SKM-1 treated with dmso at 0.1 percent for 144 hours (cell line): Measurements from ENCODE around the gene AQP3.
A peak's percentile ranks its signal among the peaks of the same experiment; 100 is the strongest.
"Not testable (repeated sequence)": the region's sequence is repeated elsewhere in the genome, so short reads cannot be mapped to it uniquely, and the experiment has no call there.

ENCODE experiments used
- DNase-seq: peaks from one replicate; lab custom pipeline; 2025; ENCODE audit not compliant: unreplicated experiment; lab: John Stamatoyannopoulos, UW

AQP3 gene

DNA sequence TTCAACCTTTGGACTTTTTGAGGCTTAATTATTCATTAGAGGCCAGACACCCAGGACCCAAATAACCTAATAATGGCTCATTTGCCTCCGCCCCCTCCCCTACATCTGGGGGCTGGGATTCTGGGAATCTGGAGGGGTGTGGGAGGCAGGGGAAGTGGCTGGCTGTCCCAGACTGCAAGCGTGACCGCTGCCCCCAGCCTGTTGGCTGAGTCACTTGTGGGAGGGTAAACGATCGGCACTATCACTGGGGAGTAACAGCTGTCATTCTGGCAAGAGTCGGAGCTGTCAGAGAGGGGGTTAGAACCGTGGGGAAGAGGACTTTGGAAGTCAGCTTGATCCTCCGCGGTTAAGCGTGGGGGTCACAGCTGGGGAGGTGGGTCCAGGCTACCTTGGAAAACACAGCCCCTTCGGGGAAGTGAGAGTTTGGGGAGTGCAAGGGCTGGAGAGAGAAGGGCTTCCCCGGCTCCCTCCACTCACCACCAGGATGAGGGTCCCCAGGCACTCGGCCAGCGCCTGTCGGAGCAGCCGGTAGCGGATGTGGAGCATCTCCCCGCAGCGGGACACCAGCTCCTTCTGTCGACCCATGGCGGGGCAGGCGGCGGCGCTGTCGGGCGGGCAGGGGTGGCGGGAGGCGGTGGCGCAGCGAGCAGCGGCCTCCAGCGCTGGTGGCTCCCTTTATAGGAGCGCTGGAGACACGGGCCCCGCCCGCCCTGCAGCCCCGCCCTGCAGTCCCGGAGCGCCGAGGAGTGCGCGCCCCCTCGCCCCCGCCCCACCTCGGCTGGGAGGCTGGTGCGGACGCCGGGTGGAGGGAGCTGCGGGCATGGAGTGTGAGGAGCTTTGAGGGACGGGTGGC, at the start of gene AQP3:
AQP3 (minus strand) TSS at position 648 of the 853 bp plus-strand sequence; CDS start at position 585, 63 bp downstream.
- DNase-seq, result peak; percentile 13

DNA sequence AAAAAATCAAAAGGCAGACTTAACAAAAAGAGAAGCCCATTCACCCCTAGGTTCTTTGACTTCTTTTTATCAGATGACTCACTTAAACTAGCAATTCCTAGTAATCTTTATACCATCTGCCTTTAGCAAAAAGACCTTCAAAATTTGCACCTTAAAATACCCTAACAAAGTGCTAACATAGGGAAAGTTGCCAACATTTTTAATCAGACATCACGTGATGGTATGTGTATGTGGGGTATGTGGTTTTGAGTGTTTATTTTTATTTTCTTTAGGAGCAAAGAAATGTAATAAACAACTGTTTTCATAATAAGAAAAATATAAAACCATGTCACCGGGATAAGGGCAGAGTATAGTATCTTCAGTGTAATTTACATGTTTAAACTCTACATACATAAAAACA, 46.4 kb upstream of the AQP3 start:
- DNase-seq, result not testable (repeated sequence)

DNA sequence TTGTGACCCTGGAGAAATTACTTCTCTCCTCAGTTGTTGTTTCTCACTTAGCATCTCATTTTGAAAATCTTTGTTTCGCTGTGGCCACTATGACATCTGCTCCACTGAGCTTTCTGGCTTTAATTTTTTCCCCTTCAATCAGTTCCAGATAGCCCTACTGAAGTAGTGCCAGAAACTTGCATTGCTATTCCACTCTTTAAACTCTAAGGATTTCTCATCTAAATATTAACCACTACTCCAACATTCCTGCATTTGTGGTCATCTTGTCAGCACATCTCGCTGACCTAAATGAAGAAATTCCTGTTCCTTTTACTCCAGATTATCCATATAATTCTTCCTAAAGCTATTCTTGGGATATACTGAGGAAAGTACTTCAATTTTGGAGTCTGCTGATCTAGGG, 41.7 kb upstream of the AQP3 start:
- no peak for DNase-seq

DNA sequence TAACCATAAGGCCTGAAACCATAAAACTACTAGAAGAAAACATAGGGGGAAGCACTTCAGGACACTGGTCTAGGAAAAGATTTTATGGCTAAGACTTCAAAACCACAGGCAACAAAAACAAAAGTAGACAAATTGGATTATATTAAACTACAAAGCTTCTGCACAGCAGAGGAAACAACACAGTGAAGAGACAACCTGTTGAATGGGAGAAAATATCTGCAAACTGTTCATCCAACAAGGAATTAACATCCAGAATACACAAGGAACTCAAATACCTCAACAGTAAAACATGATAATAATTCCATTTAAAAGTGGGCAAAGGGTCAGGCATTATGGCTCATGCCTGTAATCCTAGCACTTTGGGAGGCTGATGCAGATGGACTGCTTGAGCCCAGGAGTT, 37.9 kb upstream of the AQP3 start:
- not testable (repeated sequence) for DNase-seq

DNA sequence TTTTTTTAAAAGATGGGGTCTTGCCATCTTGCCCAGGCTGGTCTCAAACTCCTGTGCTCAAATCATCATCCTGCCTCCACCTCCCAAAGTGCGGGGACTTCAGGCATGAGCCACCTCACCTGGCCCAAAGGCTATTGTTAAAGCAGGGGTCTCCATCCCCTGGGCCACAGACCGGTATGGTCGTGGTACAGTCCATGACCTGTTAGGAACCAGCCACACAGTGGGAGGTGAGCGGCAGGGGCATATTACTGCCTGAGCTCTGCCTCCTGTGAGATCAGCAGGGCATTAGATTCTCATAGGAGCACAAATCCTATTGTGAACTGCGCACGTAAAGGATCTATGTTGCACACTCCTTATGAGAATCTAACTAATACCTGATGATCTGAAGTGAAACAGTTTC, 33.6 kb upstream of the AQP3 start:
- no peak for DNase-seq

DNA sequence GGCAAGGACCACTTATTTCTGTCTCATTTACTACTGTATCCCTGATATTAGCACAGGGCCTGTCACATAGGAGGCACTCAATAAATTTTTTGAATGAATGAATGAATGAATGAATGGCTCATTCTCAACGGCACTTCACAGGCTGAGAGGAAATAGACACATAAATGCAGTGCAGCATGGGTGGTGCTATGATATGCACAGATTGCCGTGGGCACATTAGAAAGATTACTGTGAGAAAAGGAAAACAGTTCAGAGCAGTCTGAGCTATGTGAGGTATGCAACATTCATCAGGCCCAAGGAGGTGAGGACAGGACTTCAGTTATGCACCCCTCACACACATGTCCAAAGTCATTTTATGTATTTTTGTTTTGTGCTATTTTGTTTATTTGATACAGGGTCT, 32.7 kb upstream of the AQP3 start:
- no peak for DNase-seq

DNA sequence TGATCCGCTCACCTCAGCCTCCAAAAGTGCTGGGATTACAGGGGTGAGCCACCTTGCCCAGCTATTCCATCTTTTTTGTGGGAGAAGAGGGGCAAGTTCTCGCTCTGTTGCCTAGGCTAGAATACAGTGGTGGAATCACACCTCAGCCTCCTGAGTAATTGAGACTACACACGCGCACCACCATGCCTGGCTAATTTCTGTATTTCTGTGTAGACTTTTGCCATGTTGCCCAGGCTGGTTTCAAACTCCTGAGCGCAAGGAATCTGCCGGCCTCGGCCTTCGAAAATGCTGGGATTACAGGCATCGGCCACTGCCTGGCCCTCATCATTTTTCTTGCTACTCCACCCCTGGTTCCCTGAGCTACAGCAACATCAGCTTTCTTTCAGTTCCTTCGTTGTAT, 29.1 kb upstream of the AQP3 start:
- DNase-seq, result no peak

DNA sequence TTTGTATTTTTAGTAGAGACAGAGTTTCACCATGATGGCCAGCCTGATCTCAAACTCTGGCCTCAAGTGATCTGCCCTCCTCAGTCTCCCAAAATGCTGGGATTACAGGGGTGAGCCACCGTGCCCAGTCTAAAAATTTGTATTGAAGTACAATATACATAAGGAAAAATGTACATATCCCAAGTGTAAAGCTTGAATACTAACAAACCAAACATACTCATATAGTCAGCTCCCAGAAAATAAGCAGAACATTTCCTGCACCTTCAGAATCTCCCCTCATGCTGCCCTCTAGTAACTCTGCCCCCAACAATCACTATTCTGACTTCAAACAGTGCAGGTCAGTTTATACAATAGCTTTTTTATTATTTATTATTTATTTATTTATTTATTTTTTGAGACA, 28.0 kb upstream of the AQP3 start:
- no peak for DNase-seq

DNA sequence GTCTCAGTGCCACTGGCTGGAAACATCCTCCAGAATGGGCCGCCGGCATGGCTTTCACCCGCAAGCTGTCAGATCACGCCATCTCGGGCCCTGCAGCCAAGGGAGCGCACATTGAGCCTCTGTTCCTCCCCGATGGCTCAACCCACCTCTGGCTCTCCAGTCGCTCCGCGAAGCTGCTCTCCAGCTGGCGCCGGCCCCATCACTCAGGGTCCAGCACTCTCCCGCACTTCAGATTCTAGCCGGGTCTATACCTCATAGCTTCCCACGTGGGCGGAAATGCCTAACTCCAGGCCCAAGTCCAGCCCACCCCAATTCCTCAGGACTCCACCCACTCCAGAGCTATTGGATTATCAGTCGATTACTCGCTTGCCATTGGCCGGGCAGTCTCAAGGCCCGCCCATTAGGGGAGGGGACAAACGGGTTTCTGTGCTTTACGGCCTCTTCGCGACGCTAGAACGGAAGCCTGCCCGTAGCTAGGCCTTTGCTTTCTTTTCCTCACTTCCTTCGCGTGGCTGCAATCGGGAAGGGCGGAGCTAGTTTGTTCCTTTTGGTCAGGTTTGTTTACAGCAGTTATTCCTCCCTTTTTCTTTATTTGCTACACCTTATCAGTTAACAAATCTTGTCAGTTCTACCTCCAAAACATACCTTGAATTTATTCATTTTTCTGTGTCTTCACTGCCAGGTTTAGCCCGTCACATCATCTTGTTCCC, 26.4 kb upstream of the AQP3 start, which contains the start of gene NOL6:
NOL6 (minus strand) TSS at position 282 of the 710 bp plus-strand sequence; CDS start at position 200, 82 bp downstream.
- DNase-seq, result peak; percentile 98

DNA sequence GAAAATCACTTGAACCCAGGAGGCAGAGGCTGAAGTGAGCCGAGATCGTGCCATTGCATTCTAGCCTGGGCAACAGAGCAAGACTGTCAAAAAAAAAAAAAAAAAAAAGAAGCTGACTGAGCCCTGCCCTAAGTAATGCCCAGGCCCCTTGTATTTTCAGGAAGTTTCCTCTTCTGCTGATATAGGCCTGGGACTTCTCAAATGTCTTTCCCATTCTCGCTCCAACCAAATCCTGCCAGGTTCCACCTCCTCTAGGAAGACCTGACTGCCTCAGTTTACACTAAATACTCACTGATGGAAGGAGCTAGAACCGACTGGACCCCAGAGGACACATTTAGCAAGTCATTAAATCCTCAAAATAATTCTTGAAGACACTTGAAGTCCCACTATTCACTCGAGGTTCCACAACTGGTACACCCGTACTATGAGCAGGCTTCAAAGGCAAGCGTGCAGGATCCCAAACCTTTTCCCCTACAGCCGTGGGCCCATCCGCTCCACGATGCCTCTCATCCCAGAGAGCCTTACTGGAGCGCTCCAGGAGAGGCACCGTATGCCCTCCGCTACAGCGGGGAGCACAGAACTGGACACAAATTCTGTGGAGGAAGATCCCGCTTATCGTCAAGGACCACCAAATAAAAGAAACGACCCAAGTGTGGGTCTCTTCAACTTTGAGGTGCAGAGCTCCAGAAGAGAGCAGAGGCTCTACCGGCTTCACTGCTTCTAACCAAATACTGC, 25.7 kb upstream of the AQP3 start:
- no peak for DNase-seq

DNA sequence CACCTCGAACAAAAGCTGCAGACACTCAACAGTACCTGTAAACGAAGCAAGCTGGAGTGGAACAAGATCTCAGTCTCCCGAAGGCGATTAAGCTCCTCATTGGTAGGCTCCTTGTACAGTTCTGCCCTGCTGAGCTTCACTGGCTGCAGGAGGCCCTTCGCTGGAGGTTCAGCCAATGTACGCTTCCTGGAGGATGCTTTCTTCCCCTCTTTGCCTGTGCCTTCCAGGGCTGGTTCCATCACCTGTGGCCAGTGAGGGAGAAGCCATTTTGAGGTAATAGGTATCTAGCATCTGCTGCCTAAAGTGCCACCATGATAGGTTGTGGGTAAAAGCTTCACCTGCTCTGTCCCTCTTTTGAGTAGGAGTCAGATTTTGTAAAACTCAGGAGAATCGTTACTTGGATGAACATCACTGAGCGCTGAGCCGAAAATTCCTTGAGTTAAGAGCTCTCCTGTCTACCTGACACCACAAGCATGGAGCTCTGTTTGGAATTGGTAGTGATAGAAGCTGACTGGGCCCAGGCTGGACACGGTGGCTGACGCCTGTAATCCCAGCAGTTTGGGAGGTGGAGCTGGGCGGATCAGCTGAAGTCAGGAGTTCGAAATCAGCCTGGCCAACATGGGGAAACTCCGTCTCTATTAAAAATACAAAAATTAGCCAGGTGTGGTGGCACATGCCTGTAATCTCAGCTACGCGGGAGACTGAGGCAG, 24.9 kb upstream of the AQP3 start:
- no peak for DNase-seq

DNA sequence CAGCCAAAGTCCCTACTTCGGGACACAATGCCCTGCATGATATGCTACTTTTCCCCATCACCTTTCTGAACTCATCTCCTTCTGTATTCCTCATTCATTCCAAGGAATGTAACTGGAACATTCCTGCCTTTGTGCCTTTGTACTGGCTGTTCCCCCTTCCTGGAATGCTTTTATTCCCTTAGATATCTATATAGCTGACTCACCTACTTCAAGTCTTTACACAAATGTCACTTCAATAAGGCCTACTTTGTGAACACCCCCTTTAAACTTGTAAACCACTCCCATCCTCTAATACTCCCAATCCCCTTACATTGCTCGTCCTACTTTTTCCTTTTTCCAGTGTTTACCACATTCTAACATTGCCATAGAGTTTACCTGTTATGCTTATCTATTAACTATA, 24.0 kb upstream of the AQP3 start:
- no peak for DNase-seq

DNA sequence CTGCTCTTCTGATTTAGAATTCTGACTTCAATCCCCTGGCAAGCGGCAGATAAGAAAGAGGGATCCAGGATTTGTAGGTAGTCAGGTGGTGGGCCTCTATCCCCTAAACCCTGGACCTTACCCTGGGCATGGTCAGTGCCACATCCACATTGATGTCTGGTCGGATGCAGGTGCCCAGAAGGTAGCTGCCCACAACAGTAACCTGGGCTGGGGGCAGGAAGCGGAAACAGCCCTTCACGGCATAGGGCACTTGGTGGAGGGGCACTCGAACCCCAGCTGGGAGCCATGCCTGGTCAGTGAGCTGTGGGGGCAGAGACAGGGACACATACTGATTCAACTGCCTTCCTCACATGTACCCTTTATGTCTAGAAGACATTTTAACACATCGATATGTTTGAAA, 22.5 kb upstream of the AQP3 start:
- no peak for DNase-seq

DNA sequence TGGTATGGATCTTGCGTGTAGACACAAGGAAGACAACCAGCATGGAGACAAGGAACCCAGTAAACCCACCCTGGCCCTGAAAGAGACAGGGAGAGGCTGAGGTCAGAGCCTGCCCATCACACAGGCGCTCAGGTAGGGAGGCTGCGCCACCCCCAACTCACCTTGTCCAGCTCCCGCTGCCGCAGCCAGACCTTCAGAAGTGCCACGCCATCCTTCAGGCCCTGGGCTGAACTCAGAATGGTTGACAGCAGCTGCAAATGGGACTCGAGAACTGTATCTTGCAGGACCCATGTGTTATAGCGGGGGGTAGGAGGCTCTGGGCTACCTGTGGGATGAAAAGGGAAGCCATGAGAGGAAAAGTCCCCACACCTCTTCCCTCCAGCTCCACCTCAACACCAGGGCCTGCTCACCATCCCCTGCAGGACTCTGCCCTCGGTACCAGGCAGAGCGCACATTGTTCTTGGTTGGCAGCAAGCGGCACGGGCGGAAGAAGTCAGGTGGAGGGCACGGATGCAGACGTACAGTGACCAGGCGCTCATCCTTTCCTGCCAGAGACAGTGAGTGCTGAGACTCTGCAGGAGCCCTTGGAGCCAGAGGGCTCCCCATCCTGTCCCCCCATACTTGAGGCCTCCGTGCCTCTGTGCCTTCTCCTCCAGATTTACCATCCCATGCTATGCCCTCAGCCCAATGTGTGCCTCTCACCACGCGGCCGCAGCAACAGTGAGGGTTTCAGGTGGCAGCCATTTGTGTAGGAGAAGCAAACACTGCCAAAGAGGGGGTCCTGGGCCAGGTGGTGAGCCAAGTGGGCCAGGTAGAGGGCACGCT, 21.6 kb upstream of the AQP3 start:
- DNase-seq, result no peak

DNA sequence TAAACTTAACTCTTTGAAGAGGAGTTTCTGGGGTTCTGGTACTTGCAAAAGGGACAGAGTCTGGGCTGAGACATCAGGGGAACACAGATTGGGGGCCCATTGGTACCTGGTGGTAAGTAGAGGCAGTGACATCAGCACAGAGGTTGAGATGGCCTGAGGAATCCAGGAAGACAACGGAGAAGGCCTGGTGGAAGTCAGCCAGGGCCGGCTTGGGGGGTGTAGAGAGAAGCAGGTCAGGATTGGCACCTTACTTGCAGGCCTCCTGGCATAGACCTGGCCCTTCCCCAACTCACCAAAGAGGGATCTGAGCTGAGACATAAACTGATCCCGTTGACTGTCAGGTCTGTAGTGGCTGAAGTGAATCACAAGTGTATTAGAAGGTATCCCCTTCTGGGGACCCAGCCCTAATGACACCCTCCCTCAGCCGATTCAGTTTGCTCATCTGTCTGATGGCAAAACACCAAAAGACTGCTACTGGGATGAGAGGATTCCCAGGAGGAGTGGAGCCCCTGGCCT, 20.9 kb upstream of the AQP3 start:
- no peak for DNase-seq

DNA sequence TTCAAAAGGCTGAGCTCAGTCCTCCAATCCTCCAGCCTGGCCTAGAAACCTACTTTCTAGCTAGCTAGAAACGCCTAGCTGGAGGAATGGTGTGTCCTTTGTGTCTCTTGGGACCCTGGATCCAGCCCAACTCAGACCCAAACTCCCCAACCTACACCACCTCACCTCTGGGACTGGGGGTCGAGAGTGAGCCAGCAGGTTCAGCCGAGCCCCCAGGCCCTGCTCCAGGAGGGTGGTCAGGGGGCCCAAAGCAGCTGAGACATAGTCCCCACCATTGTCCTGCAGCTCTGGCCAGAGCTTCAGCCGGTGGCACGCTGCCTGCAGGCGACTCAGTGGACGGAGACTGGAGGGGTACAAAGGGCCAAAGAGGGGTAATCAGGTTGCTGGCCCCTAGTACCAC, 20.1 kb upstream of the AQP3 start:
- no peak for DNase-seq

DNA sequence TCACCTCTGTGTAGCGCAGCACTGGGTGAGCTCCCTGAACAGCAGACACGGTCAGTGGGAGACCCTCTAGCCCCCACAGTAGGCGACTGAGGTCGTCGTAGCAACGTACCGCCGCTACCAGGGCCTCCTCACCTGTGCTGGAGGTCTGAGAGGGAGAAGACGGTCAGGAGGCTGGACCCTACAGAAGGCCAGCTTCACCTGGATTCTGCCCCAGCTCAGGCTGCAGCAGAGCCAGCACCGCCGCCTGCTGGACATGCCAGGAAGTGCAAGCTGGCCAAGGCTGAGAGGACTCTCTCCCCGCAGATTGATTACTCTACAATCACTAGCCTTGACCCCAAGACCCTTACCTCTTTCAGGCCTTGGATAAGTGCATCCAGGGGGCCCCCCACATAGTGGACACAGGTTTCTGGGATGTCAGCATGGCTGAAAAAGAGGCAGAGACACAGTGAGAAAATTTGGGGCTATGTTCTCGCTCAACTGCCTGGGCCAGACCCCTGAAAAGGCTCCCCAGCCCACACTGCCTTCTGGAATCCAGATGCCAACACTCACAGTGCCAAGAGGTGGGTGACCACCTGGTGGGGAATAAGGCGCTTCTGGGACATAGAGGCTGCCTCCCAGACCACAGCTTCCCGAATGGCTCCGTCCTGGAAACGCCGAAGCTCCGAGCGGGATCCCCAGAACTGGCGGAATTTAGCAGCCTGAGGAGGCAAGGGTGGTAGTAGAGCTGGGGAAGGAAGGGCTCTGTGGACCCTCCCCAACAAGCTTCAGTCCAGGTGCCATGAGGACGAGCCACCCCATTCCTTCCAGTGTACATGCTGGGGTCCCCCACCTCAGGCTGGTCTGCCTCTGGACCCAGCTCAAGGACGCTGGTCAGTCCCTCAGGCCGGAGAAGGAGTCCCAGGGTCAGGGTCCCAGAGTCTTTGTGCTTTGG, 19.4 kb upstream of the AQP3 start:
- peak; percentile 17 for DNase-seq

DNA sequence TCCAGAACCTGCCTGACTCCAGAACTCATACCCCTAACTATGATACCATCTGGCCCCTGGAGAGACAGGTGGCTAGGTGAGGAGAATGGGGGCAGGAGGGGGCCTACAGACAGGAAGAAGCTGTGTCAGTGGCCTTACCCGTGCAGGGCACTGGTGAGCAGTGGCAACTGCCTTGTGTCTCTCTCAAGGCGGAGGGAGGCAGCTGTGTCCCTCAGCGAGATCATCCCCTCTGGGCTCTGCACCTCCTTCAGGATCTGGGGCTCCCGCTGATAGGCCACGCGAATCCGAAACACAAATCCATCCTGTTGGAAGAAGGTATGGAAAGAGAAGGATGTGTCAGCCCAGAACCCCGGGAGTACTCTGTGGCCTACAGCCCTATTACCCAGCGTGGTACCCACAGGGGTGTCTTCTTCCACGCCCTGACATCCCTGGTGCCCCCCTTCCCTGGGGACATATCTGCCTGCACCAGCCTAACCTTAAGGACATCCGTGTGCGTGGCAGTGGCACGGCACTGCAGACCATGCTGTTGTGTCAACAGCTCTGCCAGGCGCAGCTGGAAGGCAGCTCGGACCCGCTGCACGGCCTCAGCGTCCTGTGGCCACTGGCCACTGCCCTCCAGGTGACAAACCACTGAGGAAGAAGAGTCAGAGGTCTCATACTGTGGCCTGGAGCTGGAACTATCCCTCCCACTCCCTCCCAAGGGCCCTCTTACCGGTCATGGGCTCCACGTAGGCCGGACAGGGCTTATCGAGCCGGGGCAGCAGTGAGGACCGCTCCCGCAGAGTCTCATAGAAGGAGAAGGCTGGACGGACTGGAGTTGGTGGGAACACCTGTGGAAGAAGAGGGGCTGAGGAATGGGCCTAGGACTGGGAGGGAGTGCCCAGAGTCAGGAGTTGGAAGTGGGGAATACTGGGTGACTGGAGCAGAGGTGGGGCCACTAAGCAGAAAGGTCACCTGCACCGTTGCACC, 18.5 kb upstream of the AQP3 start:
- DNase-seq, result no peak
